HT1080 (cell line): ENCODE results near the gene LDLRAD3. TPM values are rescaled to one million over a fixed set of nuclear protein-coding genes. Genes with fewer than 3 reads are reported as not detected.

Experiments
- DNase-seq: peaks from one replicate; pipeline ENCODE4 v3.0.0-alpha.2; 2015; ENCODE audit warnings: low read depth
- total RNA-seq: library from RNA; depleted of rRNA; stranded (reverse); fragments of >200 nt; shearing (Covaris generic); gene quantifications from 2 replicates; pipeline ENCODE4 v1.2.3, GENCODE V29; 2014

The LDLRAD3 gene
- total RNA-seq, 1 experiment from 2014 or later, result 14.5 TPM

DNA sequence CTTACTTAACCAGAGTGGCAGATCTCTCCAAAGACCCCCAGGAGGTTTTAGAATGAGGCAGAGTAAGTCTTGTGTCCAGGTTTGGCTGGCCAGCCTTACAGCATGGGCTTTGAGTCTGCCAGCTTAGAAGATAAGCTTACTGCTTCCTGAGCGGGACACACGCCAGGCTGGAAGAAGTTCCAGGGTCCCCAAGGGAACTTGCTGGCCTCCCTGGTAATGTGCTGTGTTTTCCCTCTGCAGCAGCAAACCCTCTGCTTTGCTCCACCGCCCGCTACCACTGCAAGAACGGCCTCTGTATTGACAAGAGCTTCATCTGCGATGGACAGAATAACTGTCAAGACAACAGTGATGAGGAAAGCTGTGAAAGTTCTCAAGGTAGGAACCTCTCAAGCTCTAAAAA is 154.2 kb downstream of the LDLRAD3 start:
- DNase-seq, result no peak

DNA sequence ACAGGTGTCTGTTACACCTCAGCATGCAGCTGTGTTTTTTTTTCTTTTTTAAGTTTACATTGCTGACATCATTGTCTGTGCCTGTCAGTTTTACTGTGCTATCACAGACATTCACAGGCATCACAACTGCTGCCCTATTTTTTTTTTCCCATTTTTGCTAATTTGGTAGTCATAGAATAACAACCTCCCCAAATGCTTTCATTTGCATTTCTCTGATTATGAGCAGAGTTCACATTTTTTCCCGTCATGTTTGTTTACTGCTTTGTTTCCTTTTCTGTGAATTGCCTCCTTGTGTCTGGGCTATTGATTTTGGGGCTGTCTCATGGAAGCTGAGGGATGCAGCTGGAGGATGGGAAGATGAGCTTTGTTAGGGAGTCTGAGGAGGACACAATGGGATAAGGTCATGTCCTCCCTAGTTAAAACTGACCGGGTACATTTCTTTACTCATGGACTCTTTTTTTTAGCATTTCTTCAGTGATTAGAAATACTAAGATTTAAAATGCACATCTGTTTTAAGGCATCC is 155.1 kb downstream of the LDLRAD3 start:
- DNase-seq, result no peak

DNA sequence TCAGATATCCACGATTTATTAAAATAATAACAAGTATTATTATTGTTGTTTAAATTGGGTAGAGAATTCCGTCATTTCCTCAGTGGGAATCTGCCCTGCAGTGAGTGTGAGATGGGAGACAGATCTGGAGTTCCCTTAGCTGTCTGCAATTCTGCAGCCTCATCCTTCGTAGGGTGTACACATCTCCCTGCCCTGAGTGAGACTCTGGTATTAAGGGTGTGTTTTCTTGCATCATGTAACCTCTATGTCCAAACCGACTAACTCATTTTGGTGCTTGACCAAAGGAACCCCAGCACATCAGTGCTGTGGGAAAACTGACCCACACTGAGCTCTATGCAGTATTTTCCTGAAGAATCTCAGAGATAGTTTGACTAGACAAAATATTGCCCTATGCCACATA is 157.6 kb downstream of the LDLRAD3 start:
- DNase-seq, result no peak

DNA sequence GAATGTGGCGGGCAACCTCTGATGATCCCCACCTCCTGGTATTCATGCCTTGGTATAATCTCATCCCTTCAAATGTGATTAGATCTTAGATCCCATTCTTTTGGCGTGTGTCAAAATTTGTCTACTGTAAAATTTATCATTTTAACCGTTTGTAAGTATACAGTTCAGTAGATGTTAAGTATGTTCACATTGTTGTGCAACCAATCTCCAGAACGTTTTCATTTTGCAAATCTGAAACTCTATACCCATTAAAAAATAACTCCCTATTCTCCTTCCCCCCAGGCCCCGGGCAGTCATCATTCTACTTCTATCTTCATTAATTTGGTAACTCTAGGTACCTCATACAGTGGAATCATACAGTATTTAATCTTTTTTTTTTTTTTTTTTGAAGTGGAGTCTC is 159.0 kb downstream of the LDLRAD3 start:
- no peak for DNase-seq

DNA sequence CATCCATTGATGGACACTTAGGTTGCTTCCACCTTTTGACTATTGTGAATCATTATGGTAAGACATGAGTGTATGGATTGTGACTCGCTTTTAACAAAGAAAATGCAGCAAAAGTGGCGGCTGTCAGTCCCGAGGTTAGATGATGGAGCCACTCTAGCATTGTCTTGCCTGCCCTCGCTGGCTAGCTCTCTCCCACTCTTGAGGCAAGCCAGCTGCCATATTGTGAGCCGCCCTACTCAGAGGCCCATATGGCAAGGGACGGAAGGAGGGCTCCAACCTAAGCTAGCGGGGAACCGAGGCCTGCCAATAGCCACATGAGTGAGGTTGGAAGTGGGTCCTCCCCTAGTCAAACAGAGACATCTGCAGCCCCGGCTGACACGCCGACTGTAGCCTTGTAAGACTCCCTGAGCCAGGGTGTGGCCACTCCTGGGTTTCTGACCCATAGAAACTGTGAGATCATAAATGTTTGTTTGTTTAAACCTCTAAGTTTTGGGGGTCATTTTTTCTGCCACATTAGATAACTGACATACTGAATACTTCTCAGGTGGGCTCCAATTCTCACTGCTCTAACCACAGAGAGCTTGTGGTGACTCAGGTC is 160.2 kb downstream of the LDLRAD3 start:
- no peak for DNase-seq

DNA sequence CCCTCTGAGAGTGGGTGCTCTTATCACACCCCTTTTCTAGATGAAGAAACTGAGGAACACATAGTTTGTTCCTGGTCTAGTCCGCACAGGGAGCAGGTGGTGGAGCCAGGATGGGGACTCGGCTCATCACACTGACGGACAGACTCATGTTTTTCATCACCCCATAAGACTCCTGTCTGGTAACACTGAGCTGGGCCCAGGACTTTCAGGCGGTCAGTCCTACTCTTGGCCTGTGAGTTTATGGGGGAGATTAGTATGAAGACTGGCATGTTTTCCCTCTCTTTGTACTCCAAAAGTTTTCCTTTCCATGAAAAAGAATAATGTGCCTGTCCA is 160.8 kb downstream of the LDLRAD3 start:
- DNase-seq, result no peak

DNA sequence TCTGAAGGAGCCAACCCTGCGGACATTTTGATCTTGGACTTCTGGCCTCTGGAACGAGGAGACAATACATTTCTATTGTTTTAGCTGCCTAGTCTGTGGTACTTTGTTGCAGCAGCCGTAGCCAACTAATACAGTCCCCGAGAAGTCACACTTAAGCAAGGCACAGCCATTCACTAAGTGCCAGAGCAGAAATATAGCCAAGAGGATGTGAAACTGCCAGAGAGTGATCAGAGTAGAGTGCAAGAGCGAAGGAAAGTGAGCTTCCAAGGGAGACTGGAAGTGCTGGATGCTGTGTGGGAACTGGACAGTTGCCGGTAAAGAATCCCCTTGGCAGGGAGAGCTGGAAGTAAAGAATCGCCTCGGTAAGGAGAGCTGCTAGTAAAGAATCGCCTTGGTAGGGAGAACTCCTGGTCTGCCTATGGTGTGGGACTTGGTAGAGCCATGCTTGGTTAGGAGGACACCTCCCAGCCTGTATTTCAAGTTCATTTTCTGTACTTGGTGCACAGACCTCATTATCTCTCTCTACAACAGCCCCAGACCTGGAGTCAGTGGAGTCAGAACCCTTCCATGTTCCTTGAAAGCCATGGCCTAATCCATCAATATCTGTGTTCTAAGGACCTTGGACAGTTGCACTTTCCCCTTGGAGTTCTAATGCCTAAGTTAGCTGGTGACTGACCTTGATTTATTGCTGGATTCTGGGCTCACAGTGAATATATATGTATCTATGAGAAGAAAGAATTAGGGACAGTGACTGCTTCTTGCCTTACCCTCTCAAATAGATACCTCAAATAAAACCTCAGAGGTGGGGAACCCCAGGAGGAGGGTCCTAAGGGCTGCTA is 162.1 kb downstream of the LDLRAD3 start:
- DNase-seq, result no peak

DNA sequence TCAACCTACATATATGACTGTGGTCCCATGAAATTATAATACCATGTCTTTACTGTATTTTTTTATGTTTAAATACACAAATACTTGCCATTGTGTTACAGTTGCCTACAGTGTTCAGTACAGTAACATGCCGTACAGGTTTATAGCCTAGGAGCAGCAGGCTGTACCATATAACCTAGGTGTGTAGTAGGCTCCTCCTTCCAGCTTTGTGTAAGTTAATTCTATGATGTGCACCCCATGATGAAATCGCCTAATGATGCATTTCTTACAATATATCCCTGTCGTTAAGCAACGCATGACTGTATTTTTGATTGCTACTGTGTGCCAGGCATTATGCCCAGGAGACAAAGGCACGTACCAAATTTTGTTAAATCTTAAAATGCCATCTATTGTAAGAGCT is 163.7 kb downstream of the LDLRAD3 start:
- no peak for DNase-seq

DNA sequence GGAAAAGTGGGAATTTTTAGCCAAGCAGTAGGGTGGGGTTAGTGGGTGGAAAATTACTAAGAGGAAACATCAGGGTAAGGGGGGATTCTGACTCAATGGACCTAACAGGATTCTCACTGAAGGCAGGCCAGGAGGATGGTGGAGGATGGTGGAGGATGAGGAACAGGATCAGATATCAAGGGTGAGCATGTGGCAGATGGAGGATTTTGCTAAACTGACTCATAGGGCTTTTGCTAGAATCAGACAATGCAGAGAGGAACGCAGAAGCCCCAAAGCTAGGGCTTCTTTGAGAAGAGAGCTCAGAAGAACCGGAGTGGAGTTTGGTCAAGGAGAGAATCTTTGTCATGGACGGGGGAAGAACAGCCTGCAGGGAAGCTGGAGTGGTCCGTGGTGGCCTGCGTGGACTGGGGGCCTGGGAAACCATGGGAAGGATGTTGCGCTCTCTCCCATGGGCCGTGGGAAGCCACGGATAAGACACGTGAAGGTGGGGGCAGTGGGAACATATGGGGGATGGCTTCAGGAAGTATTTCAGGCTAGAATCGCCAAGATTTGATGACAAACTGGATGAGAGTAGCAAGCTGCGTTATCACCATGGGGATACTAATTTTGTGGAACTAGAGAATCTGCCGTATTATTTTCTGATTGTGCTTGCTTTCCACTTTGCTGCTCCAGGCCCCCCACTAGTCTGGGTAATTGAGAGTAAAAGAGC is 165.2 kb downstream of the LDLRAD3 start:
- no peak for DNase-seq

DNA sequence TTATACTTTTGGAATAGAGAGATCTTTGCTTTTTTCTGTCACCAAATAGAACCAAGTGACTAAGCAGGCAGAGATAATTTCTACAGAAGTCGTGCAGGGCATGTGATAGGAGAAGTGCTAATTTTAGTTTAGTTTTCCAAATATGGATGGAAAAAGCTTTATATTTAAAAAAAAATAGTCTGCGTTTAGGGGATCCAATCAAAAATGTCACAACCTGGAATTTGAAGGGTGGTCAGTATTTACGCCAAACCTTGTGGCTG is 165.7 kb downstream of the LDLRAD3 start:
- DNase-seq, result no peak

DNA sequence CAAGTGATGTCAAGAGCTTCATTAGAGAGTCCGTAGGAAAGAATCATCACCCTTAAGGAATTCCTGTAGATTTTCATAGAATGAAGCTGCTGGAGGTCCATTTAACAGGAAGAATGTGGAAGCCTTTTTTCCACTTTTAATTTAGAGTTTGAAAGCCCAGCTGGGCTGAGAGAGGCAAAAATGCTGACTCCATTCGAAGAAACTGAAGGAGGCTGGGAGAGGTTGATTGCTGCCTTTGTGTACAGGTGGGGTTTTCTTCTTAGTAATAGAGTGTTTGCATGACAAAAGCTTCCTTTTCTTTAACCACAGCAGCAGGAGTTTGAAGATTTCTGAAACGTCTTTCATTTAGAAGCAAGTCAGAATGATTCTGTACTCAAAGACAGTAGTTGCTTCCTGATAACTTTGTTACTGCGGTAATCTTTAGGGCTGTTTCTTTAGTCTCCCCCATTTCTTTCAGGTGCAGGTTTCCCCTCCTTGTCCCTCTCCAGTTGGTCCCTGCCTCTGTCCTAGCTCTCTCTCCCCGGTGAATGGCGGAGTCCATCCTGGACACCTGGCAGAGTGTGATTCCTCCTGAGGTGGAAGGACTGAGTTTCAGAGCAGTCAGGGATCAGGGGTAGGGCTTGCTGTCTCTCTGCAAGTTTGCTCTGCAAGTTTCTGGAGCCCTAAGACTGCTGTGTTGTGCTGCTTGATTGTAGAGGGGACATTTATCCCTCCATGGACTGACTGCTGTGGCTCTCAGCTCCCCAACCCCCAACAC is 166.2 kb downstream of the LDLRAD3 start:
- no peak for DNase-seq

DNA sequence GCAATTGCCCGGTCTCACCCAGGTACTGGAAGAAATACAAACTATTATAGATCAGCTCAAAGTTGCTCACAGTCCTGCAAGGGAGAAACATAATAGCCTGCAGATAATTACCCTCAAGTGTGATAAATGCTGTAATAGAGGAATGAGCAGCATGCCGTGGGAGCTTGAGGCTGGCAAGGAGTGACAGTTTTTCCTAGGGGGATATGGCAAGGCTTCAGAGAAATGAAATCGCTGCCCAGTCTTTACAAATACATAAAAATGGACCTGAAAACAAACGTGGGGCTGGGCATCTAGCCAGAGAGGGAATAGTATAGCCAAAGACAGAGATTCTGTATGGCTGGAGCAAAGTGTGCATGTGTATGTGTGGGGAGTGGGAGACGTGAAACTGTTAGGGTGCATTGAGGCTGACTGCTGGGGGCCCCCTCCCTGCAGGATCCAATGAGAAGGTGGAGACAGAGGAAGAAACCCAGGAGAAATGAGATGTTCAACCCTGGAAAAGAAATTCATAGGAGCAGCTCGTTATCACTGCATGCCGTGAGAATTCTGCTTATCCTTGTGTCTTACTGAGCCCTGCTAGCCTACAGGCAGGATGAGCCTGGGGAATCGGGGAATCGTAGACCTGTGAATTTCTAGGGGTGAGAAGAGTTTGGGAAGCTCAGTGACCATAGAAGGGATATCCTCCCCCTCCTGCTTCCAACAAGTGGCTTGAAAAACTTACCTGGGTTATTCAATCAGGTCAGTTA is 167.0 kb downstream of the LDLRAD3 start:
- DNase-seq, result no peak

DNA sequence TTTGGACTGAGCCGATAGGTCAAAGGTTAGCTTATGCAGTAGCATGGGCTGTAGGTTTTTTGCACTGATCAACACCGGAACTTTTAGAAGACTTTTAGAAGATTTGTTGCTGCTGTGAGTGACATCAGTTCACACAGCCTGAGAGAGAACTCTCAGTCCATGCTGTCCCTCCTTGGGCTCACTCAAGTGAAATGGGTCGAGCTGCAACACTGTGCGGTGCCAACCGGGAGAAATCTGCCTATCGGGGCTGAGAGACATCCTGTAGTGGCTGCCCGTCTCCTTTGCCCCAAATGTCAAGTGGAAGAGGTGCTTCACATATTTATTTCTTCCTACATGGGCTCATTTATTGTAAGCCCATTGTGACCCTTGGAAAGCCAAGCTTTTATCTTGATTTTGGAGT is 170.2 kb downstream of the LDLRAD3 start:
- no peak for DNase-seq

DNA sequence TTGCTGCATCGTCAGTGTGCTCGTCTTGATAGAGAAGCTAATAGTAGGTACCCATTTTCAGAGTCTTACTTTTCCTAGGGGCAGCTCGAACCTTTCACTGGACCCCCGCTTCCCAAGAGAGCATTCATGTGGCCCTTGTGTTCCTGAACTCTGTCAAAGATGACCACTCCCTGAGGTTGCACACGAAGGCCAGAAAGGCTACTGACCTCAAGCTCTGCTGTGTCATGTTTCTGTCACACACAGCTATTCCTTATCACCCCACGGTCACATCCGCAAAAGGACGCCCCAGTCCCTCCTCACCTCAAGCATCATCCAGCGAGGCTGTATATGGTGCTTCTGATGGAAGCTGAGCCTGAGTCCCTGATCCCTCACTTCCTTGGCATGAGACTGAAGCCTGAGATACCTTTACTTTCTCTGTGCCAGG is 171.5 kb downstream of the LDLRAD3 start:
- no peak for DNase-seq

DNA sequence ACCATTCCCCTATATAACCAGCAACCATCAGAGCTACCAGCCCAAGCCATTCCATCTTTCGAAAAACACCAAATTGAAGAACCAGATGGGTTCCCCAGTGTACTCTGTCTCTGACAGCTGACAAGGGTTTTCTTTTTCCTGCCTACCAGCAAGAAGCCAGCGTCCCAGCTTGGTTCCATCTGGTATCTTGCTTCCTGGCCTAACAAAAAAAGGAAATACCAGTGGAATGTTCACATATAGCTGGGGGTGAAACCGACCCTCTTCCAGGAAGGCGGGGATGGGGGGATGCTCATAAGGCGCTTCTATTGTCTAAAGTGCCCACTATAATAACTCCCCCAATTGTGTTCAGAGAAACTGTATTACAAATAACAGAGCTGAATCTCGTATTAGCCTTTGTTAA is 172.3 kb downstream of the LDLRAD3 start:
- DNase-seq, result no peak

DNA sequence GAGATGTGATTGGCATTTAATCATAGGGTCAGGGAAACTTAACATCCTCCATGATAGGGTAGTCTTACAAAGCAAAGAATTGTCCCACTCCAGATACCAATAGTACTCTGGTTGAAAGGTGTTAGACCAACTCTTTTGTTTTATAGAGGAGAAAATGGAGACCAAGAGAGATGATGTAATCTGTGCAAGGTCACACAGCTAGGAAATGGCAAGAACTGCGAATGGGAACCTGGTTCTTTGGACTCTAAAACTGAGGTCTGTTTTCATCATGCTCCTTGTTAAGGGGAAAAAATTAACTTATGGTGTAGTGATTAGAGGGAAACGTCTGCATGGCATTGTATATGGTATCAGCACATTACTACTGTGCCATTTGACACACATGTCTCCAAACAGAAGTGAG is 174.2 kb downstream of the LDLRAD3 start:
- DNase-seq, result no peak

DNA sequence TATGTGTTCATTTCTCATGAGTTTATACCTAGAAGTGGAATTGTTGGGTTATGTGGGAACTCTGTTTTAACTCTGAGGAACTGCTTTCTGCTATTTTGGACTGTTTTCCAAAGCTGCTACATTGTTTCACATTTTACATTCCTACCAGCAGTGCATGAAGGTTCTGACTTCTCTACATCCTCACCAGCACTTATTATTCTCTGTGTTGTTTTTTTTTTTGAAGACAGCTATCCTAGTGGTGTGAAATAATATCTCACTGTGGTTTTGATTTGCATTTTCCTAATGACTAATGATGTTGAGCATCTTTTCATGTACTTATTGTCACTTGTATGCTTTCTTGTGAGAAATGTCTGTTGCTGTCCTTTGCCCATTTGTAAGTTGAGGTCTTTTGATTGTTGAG is 175.4 kb downstream of the LDLRAD3 start:
- DNase-seq, result no peak

DNA sequence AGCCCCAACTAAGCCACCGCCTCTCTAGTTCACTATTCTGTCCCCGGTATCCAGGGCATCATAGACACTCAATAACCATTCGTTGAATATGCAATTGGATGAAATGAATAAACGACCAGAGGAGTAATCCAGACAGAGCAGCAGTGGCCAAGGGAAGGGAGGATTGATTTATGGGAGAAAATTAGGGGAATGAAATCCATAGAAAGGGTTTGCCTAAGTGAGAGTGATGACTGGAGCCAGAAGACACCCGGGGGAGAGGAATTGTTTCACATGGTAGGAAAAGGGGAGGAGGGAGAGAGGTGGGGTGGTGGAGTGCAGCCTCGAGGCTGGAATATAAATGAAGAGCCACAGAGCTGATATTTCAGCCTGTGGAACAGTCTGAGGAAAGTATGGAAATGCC is 177.2 kb downstream of the LDLRAD3 start:
- DNase-seq, result no peak

DNA sequence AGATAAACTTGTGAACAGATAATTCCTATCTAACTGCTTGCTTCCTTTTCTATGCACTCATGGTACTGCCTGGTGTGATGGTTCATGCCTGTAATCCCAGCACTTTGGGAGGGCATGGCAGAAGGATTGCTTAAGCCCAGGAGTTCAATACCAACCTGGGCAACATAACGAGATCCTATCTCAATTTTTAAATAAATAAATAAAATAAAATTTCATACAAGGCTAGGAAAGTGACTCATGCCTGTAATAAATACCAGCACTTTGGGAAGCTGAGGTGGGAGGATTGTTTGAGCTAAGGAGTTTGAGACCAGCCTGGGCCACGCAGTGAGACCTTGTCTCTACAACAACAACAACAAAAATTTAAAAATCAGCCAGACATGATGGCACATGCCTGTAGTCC is 178.8 kb downstream of the LDLRAD3 start:
- DNase-seq, result no peak

DNA sequence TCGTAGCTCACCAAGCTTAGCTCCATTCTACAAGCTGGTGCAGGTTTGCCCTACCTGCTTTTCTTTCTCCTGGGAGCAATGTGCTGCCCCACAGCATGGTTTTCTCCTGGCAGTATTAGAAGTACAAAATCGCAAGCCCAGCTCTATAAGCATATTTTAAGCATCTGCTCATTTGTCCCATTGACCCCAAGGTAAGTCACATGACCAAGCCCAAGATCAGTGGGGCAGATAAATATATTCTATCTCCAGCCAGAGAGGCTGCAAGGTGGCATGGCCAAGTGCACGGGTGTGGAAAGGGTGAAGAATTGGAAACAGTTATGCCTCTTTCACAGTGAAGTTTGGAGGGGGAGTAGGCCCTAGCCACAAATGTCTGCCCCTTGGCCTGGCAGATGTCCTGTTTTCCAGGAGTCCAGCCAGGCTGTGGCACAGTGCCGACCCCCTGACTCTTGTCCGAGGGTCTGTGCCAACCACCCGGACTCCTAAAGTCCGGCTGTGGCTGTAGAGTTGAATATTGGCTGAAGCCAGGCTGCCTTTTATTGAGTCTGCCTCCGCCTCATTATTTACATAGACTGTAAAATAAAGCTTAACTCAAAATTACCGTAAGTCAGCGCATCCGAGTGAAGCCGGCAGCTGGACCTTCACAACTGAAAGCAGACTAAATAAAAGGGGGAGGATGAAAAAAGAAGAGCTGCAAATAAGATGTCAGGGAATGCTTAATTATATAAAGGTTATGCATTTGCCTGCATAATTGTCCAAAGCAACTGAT is 179.7 kb downstream of the LDLRAD3 start:
- no peak for DNase-seq

DNA sequence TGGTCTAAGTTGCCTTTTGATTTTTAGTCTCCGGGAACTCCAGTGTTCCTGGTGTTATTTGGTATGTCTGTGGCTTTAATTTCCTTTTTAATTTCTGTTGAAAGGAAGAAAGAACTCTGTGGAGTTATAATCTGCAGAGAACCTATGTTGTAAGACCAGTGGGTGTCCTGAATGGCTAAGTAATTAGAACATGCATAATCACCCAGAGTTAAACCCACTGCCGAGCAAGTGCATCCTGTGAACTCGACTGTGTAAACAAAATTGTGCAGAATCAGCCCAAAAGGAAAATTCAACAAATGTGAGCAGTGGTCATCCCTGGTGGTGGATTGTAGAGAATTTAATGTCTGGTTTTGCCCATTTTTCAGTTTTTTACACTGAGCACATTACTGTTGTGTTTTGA is 182.8 kb downstream of the LDLRAD3 start:
- no peak for DNase-seq
